IMR-90 (cell line): ENCODE data around the gene HEATR5A. TPM values are rescaled to one million over a fixed set of nuclear protein-coding genes. Genes with fewer than 3 reads are reported as not detected.
"Not testable (repeated sequence)": the region's sequence is repeated elsewhere in the genome, so short reads cannot be mapped to it uniquely, and the experiment has no call there.

ENCODE experiments used
- ATAC-seq: fragments of 200-7000 bp; cut with Tn5 transposase; 2 replicates; pipeline ENCODE4 v1.9.1; 2020; ENCODE audit warnings: low read depth, mild to moderate bottlenecking, moderate library complexity
- BruUV-seq: library from RNA; stranded (reverse); fragments of 400-500 nt; replicated peaks from 2 replicates; lab custom pipeline; 2021; lab: Mats Ljungman, UMichigan
- CTCF ChIA-PET: fragments of 300-600 bp; formaldehyde crosslinking; extraction: SDS; loops from one replicate; lab custom pipeline; 2021; ENCODE audit warnings: antibody characterized with exemption; lab: Yijun Ruan, JAX
- POLR2A ChIA-PET: fragments of 300-600 bp; sonication (Branson Sonifier 250); formaldehyde crosslinking; loops from one replicate; lab custom pipeline; 2022; ENCODE audit warnings: antibody characterized with exemption; ENCODE audit not compliant: unreplicated experiment; lab: Charles Lee
- DNase-seq: peaks from one replicate; pipeline ENCODE4 v3.0.0; 2013
- H2AFZ ChIP-seq: replicated peaks from 2 replicates; pipeline ENCODE3; 2013; ENCODE audit warnings: low read length, mild to moderate bottlenecking; ENCODE audit not compliant: poor library complexity
- H2AK5ac ChIP-seq: 2 replicates; pipeline ENCODE4 v1.6.1; 2013; ENCODE audit warnings: low read depth, low read length, inconsistent platforms
- H2AK9ac ChIP-seq: replicated peaks from 2 replicates; pipeline ENCODE3; 2013; ENCODE audit warnings: mild to moderate bottlenecking, low read depth, low read length, moderate library complexity; ENCODE audit not compliant: poor library complexity
- H2BK120ac ChIP-seq: 2 replicates; pipeline ENCODE4 v1.6.1; 2013; ENCODE audit warnings: low read depth, low read length, inconsistent platforms
- H2BK15ac ChIP-seq: 3 replicates; pipeline ENCODE4 v1.6.1; 2013; ENCODE audit warnings: low read depth, low read length, inconsistent platforms
- H2BK20ac ChIP-seq: 2 replicates; pipeline ENCODE4 v1.6.1; 2013; ENCODE audit warnings: low read depth, mild to moderate bottlenecking, inconsistent platforms, low read length, moderate library complexity
- H2BK5ac ChIP-seq: 2 replicates; pipeline ENCODE4 v1.6.1; 2013; ENCODE audit warnings: mild to moderate bottlenecking, low read depth, low read length, inconsistent platforms; ENCODE audit not compliant: poor library complexity, severe bottlenecking
- H3K14ac ChIP-seq: replicated peaks from 2 replicates; pipeline ENCODE4 v1.6.1; 2013; ENCODE audit warnings: low read depth, low read length, inconsistent platforms
- H3K18ac ChIP-seq: 2 replicates; pipeline ENCODE4 v1.6.1; 2013; ENCODE audit warnings: low read depth, low read length, control low read depth
- H3K23ac ChIP-seq: 2 replicates; pipeline ENCODE4 v1.6.1; 2013; ENCODE audit warnings: low read depth, low read length, inconsistent platforms
- H3K27ac ChIP-seq: 2 replicates; pipeline ENCODE4 v1.5.1; 2013; ENCODE audit warnings: mild to moderate bottlenecking, control low read depth, low read length; ENCODE audit not compliant: insufficient read depth
- H3K27me3 ChIP-seq: 2 replicates; pipeline ENCODE4 v1.6.1; 2013; ENCODE audit warnings: low read length; ENCODE audit not compliant: control insufficient read depth, insufficient read depth
- H3K36me3 ChIP-seq: 2 replicates; pipeline ENCODE4 v1.6.1; 2013; ENCODE audit warnings: low read length, mixed read lengths; ENCODE audit not compliant: control insufficient read depth, insufficient read depth
- H3K4ac ChIP-seq: 2 replicates; pipeline ENCODE4 v1.6.1; 2013; ENCODE audit warnings: low read depth, low read length, inconsistent platforms
- H3K4me1 ChIP-seq: 2 replicates; pipeline ENCODE4 v1.6.1; 2013; ENCODE audit warnings: low read length, mixed read lengths; ENCODE audit not compliant: control insufficient read depth, insufficient read depth
- H3K4me2 ChIP-seq: 2 replicates; pipeline ENCODE4 v1.6.1; 2013; ENCODE audit warnings: low read depth, mild to moderate bottlenecking, control low read depth, low read length, moderate library complexity
- H3K4me3 ChIP-seq: 2 replicates; pipeline ENCODE4 v1.5.1; 2013; ENCODE audit warnings: low read depth, mild to moderate bottlenecking, control low read depth, low read length, moderate library complexity; ENCODE audit not compliant: insufficient read depth
- H3K56ac ChIP-seq: 2 replicates; pipeline ENCODE4 v1.6.1; 2013; ENCODE audit warnings: low read length, inconsistent platforms; ENCODE audit not compliant: insufficient read depth; ENCODE audit errors: extremely low read depth
- H3K79me1 ChIP-seq, 2 experiments: 2 replicates each; pipeline ENCODE4 v1.6.1; 2013; ENCODE audit warnings: low read length in 2 of 2, inconsistent platforms in 1 of 2, low read depth in 1 of 2
- H3K9ac ChIP-seq: 2 replicates; pipeline ENCODE4 v1.6.1; 2013; ENCODE audit warnings: low read depth, low read length, control low read depth
- H3K9me1 ChIP-seq: 2 replicates; pipeline ENCODE4 v1.6.1; 2013; ENCODE audit warnings: low read length, inconsistent platforms; ENCODE audit not compliant: insufficient read depth
- H3K9me3 ChIP-seq: 2 replicates; pipeline ENCODE4 v1.6.1; 2013; ENCODE audit warnings: low read length; ENCODE audit not compliant: control insufficient read depth, insufficient read depth
- H4K20me1 ChIP-seq: 2 replicates; pipeline ENCODE4 v1.6.1; 2013; ENCODE audit warnings: low read length, inconsistent platforms; ENCODE audit not compliant: insufficient read depth
- H4K5ac ChIP-seq: 2 replicates; pipeline ENCODE4 v1.6.1; 2013; ENCODE audit warnings: mild to moderate bottlenecking, low read depth, low read length, control low read depth
- H4K8ac ChIP-seq, 2 experiments: 2 replicates each; pipeline ENCODE4 v1.6.1; 2013; ENCODE audit warnings: low read depth in 2 of 2, low read length in 2 of 2, control low read depth in 1 of 2, inconsistent platforms in 1 of 2
- H4K91ac ChIP-seq: 2 replicates; pipeline ENCODE4 v1.6.1; 2013; ENCODE audit warnings: low read depth, low read length, inconsistent platforms; ENCODE audit not compliant: insufficient read depth
- WGBS, 2 experiments: methylation state at CpG; one replicate each; pipeline versions ENCODE4 v1.1.5 to v1.1.7; 2013; ENCODE audit warnings: missing lambda C conversion rate in 2 of 2; ENCODE audit not compliant: insufficient read length in 1 of 2; ENCODE audit errors: extremely low coverage in 2 of 2; 5-methylcytosine and 5-hydroxymethylcytosine counted together
- dilution Hi-C: fragments of 300-500 bp; cut with HindIII; formaldehyde crosslinking; loops from one replicate; pipeline ENCODE4 v1.14.3; 2018; ENCODE audit warnings: low sequenced_read_pairs; ENCODE audit not compliant: unreplicated experiment
- in situ Hi-C: fragments of 300-500 bp; cut with MboI; formaldehyde crosslinking; loops from 3 replicates; pipeline ENCODE4 v1.14.3; 2019; ENCODE audit warnings: low sequenced_read_pairs, inconsistent platforms, mixed read lengths
- intact Hi-C: fragments of 100-400 bp; cut with micrococcal nuclease; formaldehyde crosslinking; loops from 2 replicates; pipeline ENCODE4 v1.10.0; 2022
- polyA plus RNA-seq, 3 experiments: library from polyadenylated mRNA; depleted of rRNA; stranded (reverse); fragments of >200 nt; gene quantifications; 2 replicates each; pipeline ENCODE4 v1.2.3, GENCODE V29; 2012; ENCODE audit warnings: low replicate concordance in 1 of 3
- total RNA-seq: library from RNA; depleted of rRNA; stranded (reverse); fragments of >200 nt; gene quantifications from 2 replicates; pipeline ENCODE4 v1.2.3, GENCODE V29; 2012

Gene HEATR5A
- total and polyA plus RNA-seq, 2 of the 4 experiments (the other 2 are of a cell fraction) = 14.0 to 48.9 TPM

DNA sequence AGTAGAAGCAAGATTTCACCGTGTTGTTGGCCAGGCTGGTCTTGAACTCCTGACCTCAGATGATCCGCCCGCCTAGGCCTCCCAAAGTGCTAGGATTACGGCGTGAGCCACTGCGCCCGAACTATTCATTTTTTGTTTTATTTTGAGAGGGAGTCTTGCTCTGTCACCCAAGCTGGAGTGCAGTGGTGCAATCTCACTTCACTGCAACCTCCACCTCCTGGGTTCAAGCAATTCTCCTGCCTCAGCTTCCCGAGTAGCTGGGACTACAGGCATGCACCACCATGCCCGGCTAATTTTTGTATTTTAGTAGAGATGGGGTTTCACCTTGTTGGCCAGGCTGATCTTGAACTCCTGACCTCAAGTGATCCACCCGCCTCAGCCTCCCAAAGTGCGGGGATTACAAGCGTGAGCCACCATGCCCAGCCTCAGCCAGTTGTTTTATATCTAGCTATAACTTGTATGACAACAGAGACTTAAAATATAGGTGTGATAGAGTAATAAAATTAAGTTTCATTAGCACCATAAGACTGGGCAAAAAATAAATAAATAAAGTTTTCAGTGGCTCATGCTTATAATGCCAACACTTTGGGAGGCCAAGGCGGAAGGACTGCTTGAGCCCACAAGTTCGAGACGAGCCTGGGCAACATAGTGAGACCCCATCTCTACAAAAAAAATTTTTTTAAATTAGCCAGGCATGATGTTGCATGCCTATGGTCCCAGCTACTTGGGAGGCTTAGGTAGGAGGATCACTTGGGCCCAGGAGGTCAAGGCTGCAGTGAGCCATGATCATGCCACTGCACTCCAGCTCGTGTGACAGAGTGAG is 41.0 kb downstream of the HEATR5A start:
- H3K9me1 ChIP-seq, DNase-seq, H3K27ac ChIP-seq, H3K23ac ChIP-seq, in situ Hi-C loops, H2AK9ac ChIP-seq, H3K27me3 ChIP-seq, BruUV-seq, H2BK20ac ChIP-seq, H3K4me2 ChIP-seq, H4K8ac ChIP-seq, H2AFZ ChIP-seq, H2AK5ac ChIP-seq, H3K14ac ChIP-seq, H2BK5ac ChIP-seq, ATAC-seq, H3K79me1 ChIP-seq, H3K9ac ChIP-seq, dilution Hi-C loops, H4K5ac ChIP-seq, H3K4me1 ChIP-seq, H4K91ac ChIP-seq, POLR2A ChIA-PET, H4K20me1 ChIP-seq, H3K18ac ChIP-seq, H2BK120ac ChIP-seq, H3K9me3 ChIP-seq, H2BK15ac ChIP-seq, H3K56ac ChIP-seq, H3K4ac ChIP-seq, H3K4me3 ChIP-seq, intact Hi-C loops: not testable (repeated sequence)
- CTCF ChIA-PET = interaction anchor here (0.7 kb wide), 1 partner anchor 875 kb away, joined by 5 read pairs; no protein-coding TSS in a partner anchor
- peaks cover 21% of the 10 kb centered on the region for H3K36me3 ChIP-seq
- no CpG with 5 or more reads among the region's 16 CpGs for WGBS, 2 experiments
